Measurements from ENCODE around the gene CDCA5.

Gene CDCA5

DNA sequence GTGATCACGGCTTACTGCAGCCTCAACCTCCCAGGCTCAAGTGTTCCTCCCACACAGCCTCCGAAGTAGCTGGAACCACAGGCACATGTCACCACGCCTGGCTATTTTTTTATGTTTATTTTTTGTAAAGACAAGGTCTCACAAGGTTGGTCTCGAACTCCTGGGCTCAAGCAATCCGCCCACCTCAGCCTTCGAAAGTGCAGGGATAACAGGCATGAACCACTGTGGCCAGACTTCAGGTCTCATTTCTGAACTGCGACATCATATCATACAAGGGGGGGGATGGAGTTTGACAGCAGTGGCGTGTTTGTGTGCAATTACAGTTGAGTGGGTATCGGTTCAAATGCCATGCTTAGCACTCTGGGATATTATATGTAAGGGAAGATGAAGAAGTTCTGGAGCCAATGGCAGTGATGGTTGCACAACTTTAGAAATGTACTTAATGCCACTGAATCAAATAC lies 32.4 kb downstream of the CDCA5 start:
- Histone ChIP-seq H3K4me3 (ENCODE audit: low read length) (no peak overlapping the region), H3K4me1 (ENCODE audit: insufficient read depth, low read length) (no peaks in the 10 kb centered on the region), H3K27me3 (ENCODE audit: insufficient read depth, low read length) (peaks cover 9% of the 10 kb centered on the region), H3K9me3 (ENCODE audit: low read length) (no peaks in the 10 kb centered on the region), H3K36me3 (ENCODE audit: insufficient read depth, low read length) (no peaks in the 10 kb centered on the region), H2AFZ (ENCODE audit: low read depth, low read length) (no peak overlapping the region)

DNA sequence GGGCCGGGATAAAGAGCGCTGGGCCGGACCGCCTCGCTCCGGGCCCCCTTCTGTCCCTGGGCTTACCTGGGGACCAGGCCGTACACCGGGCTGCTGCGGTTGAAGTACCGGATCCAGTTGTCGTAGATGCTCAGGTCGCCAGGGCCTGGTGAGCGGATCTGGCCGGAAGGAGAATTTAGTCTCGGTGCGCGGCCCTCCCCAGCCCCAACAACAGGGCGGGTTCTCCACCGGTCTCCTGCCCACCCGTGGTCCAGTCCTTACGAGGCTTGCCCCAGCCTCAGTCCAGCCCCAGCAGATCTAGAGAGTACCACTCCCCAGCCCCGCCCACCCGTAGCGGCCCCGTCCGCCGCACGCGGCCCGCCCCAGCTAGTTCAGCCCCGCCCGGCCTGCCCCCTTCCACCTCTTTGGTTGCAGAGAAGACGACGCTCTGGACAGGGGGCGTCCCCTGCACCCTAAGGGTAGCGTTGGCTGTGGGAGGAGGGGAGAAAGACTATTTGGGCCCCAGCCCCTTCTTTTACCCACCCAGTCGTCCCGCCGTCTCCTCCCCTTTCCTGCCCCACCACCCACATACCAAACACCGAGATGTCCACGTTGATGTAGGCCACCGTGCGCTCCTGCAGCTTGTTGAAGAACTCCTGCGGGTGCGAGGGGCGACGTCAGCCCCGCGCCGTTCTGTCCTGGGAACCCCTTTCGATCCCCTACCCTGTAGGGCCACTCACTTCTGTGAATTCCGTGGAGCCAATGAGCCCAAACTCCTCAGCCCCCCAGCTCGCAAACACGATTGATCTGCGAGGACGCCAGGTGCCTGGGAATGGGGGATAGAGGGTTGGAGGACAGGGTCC lies 36.0 kb downstream of the CDCA5 start:
- no peaks in the 10 kb centered on the region for H3K9me3 ChIP-seq (ENCODE audit: low read length)
- no peak overlapping the region for H2AFZ ChIP-seq (ENCODE audit: low read depth, low read length)
- H3K4me1 ChIP-seq (ENCODE audit: insufficient read depth, low read length) = no peaks in the 10 kb centered on the region
- no peak overlapping the region for H3K4me3 ChIP-seq (ENCODE audit: low read length)
- peaks cover 21% of the 10 kb centered on the region for H3K36me3 ChIP-seq (ENCODE audit: insufficient read depth, low read length)
- peaks cover 3% of the 10 kb centered on the region for H3K27me3 ChIP-seq (ENCODE audit: insufficient read depth, low read length)

DNA sequence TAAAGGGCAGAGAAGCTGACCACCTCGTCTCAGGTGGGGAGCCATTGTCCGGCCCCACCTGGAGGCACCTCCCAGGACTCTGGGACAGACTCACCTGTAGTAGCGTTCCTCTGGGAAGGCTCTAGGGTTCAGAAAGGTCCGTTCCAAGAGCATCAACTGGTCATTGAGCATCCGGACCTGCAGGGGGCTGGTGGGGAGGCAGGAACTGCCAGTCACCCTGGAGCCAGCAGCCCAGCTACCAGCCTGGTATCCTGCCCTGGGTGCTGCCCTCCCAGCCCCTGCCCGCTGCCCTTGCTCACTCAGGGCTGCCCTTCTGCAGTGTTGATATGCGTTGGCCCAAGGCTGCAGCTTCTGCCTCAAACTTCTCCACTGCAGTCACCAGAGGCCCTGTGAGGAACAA lies 38.1 kb downstream of the CDCA5 start:
- Histone ChIP-seq H3K27me3 (ENCODE audit: insufficient read depth, low read length) (no peaks in the 10 kb centered on the region), H3K4me3 (ENCODE audit: low read length) (no peak overlapping the region), H3K36me3 (ENCODE audit: insufficient read depth, low read length) (peaks cover 21% of the 10 kb centered on the region), H3K9me3 (ENCODE audit: low read length) (no peaks in the 10 kb centered on the region), H2AFZ (ENCODE audit: low read depth, low read length) (no peak overlapping the region), H3K4me1 (ENCODE audit: insufficient read depth, low read length) (peaks cover 4% of the 10 kb centered on the region)

DNA sequence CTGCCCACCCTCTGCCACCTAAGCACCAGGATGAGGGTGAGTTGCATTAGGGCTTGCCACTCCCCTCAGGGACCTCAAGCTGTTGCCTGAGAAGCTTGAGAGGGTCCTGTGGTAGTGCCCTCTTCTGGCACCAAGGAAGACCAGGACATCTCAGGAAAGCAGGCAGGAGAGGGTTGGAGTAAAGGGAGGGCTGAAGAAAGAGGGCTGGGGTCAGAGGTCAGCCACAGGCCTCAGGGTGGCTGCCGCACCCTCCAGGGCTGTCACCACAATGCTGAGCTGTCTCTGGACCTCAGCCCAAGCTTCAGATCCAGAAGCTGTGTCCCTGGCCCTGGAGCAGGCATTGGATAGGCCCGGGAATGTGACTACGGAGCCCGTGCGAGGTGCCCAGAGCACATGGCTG lies 38.8 kb downstream of the CDCA5 start:
- peaks cover 4% of the 10 kb centered on the region for H3K4me1 ChIP-seq (ENCODE audit: insufficient read depth, low read length)
- H2AFZ ChIP-seq (ENCODE audit: low read depth, low read length) = no peak overlapping the region
- H3K9me3 ChIP-seq (ENCODE audit: low read length) = no peaks in the 10 kb centered on the region
- no peaks in the 10 kb centered on the region for H3K27me3 ChIP-seq (ENCODE audit: insufficient read depth, low read length)
- no peak overlapping the region for H3K4me3 ChIP-seq (ENCODE audit: low read length)
- H3K36me3 ChIP-seq (ENCODE audit: insufficient read depth, low read length) = peaks cover 21% of the 10 kb centered on the region

DNA sequence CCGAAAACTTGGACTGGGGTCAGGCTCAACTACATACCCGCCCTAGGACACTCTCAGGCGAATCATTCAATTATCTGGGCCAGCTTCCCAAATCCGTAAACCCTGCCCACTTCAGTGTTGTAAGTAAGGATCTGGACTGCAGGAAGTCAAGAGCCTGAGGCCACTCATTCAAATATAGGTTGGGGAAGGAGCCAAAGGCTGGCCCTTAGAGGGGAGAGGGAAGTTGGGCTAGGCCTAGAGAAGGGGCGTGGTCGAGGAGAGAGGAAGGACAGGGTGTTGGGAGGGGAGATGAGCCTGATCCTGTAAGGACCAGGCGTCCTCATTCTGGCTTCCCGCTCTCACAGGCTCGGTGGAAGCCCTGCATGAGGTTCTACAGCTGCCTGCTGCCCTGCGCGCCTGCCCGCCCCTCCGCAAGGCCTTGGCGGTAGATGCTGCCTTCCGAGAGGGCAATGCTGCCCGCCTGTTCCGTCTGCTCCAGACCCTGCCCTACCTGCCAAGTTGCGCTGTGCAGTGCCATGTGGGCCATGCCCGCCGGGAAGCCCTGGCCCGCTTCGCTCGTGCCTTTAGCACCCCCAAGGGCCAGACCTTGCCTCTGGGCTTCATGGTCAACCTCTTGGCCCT lies 39.8 kb downstream of the CDCA5 start:
- Histone ChIP-seq H3K9me3 (ENCODE audit: low read length) (no peaks in the 10 kb centered on the region), H2AFZ (ENCODE audit: low read depth, low read length) (no peak overlapping the region), H3K36me3 (ENCODE audit: insufficient read depth, low read length) (peaks cover 21% of the 10 kb centered on the region), H3K27me3 (ENCODE audit: insufficient read depth, low read length) (no peaks in the 10 kb centered on the region), H3K4me3 (ENCODE audit: low read length) (no peak overlapping the region), H3K4me1 (ENCODE audit: insufficient read depth, low read length) (peaks cover 4% of the 10 kb centered on the region)

DNA sequence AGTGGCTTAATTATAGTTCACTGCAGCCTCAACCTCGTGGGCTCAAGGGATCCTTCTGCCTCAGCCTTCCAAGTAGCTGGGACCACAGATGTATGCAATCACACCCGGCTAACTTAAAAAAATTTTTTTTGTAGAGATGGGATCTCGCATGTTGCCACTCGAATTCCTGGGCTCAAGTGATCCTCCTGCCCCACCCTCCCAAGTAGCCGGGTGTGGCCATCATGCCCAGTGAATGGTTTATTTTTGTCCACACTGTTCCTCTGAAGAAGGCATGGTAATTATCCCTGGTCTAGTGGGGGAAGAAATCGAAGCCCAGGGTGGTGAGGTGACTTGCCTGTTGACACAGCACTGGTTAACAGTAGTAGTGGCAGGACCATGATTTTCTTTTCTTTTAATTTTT lies 40.9 kb downstream of the CDCA5 start:
- peak overlapping the region; percentile 85 for H3K4me3 ChIP-seq (ENCODE audit: low read length)

DNA sequence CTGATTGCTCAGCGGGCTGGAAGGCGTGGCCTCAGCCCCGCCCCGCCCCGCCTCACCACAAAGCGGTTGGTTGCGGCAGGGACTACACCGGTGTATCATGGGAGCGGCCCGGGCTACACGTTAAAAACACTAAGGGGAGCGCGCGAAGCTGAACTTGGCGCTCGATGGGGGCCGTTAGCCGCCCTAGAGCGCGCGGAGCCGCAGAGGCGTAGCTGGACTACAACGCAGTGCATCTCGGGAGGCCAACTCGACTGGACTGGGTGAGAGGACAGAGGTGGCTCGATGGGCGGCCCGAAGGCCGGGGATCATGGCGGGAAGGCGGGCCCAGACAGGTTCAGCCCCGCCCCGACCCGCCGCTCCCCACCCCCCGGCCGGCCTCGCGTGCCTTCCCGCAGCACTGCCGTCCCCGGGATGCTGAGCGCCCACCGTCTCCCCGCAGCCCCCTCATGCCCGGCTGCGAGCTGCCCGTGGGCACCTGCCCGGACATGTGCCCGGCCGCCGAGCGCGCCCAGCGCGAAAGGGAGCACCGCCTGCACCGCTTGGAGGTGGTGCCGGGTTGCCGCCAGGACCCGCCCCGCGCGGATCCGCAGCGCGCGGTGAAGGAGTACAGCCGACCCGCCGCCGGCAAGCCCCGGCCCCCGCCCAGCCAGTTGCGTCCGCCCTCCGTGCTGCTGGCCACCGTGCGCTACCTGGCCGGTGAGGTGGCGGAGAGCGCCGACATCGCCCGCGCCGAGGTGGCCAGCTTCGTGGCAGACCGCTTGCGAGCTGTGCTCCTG lies 42.8 kb downstream of the CDCA5 start, which contains the start of gene SAC3D1:
Gene SAC3D1 (plus strand): TSS at position 364 of the 776 bp plus-strand sequence. CDS start 83 bp downstream, at position 447.
- H3K9me3 ChIP-seq (ENCODE audit: low read length) = no peaks in the 10 kb centered on the region
- H3K27me3 ChIP-seq (ENCODE audit: insufficient read depth, low read length) = no peaks in the 10 kb centered on the region
- H3K36me3 ChIP-seq (ENCODE audit: insufficient read depth, low read length) = peaks cover 25% of the 10 kb centered on the region
- H2AFZ ChIP-seq (ENCODE audit: low read depth, low read length) = peak within 1 kb of the TSS; percentile 86
- peaks cover 4% of the 10 kb centered on the region for H3K4me1 ChIP-seq (ENCODE audit: insufficient read depth, low read length)
- H3K4me3 ChIP-seq (ENCODE audit: low read length) = peak within 1 kb of the TSS; percentile 85

More for the DNA sequence above, 40.9 kb downstream of the CDCA5 start:
- H2AFZ ChIP-seq (ENCODE audit: low read depth, low read length) = no peak overlapping the region
- H3K9me3 ChIP-seq (ENCODE audit: low read length) = no peaks in the 10 kb centered on the region
- peaks cover 4% of the 10 kb centered on the region for H3K4me1 ChIP-seq (ENCODE audit: insufficient read depth, low read length)
- H3K27me3 ChIP-seq (ENCODE audit: insufficient read depth, low read length) = no peaks in the 10 kb centered on the region
- peaks cover 23% of the 10 kb centered on the region for H3K36me3 ChIP-seq (ENCODE audit: insufficient read depth, low read length)

DNA sequence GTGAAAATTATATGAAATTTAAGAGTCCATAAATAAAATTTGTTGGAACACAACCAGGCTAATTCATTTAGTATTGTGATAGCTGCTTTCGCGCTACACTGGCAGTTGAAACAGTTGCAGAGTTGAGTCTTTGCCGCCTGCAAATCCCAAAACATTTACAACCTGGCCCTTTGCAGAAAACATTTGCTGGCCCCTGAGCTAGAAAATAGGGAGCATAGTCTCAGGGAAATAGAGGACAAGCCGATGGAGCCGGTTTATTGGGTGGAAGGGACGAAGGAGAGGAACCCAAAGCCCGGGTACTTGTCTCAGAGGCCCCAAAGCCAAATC lies 43.4 kb downstream of the CDCA5 start:
- Histone ChIP-seq H3K4me1 (ENCODE audit: insufficient read depth, low read length) (peaks cover 4% of the 10 kb centered on the region), H3K27me3 (ENCODE audit: insufficient read depth, low read length) (no peaks in the 10 kb centered on the region), H3K9me3 (ENCODE audit: low read length) (no peaks in the 10 kb centered on the region), H2AFZ (ENCODE audit: low read depth, low read length) (peak overlapping the region; percentile 86), H3K36me3 (ENCODE audit: insufficient read depth, low read length) (peaks cover 27% of the 10 kb centered on the region), H3K4me3 (ENCODE audit: low read length) (peak overlapping the region; percentile 85)

DNA sequence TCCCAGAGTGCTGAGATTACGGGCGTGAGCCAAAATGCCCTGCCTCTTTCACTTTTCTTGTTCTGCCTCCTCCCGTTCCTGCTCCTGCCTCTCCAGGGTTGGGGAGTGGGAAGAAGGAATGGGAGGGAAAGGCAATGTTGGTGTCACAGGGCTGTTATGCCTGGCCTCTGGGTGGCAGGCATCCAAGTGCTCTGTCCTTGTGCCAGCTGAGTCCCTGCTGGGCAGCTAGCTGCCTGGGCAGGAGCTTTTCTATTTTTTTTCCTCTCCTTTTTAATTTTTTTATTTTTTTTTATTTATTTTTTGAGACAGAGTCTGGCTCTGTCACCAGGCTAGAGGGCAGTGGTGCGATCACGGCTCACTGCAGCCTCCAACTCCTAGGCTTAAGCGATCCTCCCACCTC lies 46.9 kb downstream of the CDCA5 start:
- H3K9me3 ChIP-seq (ENCODE audit: low read length) = no peaks in the 10 kb centered on the region
- H2AFZ ChIP-seq (ENCODE audit: low read depth, low read length) = no peak overlapping the region
- no peaks in the 10 kb centered on the region for H3K27me3 ChIP-seq (ENCODE audit: insufficient read depth, low read length)
- peaks cover 25% of the 10 kb centered on the region for H3K36me3 ChIP-seq (ENCODE audit: insufficient read depth, low read length)
- H3K4me3 ChIP-seq (ENCODE audit: low read length) = no peak overlapping the region
- H3K4me1 ChIP-seq (ENCODE audit: insufficient read depth, low read length) = no peaks in the 10 kb centered on the region

DNA sequence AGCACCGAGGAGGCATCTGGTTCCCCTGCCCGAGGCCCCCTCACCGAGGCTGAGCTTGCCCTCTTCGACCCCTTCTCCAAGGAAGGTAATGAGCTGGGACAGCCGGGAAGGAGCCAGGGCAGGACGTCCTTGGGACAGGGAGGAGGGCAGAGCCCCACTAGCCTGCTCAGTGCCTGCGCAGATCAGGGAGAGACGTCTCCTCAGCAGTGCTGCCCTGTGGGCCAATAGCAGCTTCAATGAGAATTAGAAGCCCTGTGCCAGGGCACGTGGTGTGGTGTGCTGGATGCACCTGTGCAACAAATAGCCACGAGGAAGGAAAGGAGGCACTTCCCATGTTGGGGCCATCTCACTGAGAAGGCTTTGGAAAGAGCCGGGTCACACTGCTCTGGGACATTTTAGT lies 48.3 kb downstream of the CDCA5 start:
- H2AFZ ChIP-seq (ENCODE audit: low read depth, low read length) = no peak overlapping the region
- H3K4me3 ChIP-seq (ENCODE audit: low read length) = no peak overlapping the region
- H3K27me3 ChIP-seq (ENCODE audit: insufficient read depth, low read length) = no peaks in the 10 kb centered on the region
- H3K9me3 ChIP-seq (ENCODE audit: low read length) = no peaks in the 10 kb centered on the region
- H3K4me1 ChIP-seq (ENCODE audit: insufficient read depth, low read length) = no peaks in the 10 kb centered on the region
- H3K36me3 ChIP-seq (ENCODE audit: insufficient read depth, low read length) = peaks cover 27% of the 10 kb centered on the region

DNA sequence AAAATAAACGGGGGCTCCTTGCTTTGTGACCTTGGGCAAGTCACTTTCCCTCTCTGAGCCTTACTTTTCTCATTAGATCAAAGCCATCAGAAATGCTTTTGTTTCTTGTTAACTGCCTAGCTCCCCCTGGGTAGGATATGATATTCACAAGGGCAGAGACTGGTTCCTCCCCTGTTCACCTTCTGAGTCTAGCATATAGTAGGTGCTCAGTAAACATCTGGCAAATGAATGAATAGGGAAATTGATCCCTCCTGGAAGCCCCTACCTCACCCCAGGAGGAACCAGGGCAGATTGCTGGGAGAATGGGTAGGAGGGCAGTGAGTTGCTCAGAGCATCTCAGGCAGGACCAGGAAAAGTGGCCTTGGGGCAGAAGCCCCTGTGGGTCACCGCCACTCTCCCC lies 49.4 kb downstream of the CDCA5 start:
- Histone ChIP-seq H3K4me3 (ENCODE audit: low read length) (no peak overlapping the region), H3K27me3 (ENCODE audit: insufficient read depth, low read length) (no peaks in the 10 kb centered on the region), H2AFZ (ENCODE audit: low read depth, low read length) (no peak overlapping the region), H3K4me1 (ENCODE audit: insufficient read depth, low read length) (no peaks in the 10 kb centered on the region), H3K9me3 (ENCODE audit: low read length) (no peaks in the 10 kb centered on the region), H3K36me3 (ENCODE audit: insufficient read depth, low read length) (peaks cover 27% of the 10 kb centered on the region)

DNA sequence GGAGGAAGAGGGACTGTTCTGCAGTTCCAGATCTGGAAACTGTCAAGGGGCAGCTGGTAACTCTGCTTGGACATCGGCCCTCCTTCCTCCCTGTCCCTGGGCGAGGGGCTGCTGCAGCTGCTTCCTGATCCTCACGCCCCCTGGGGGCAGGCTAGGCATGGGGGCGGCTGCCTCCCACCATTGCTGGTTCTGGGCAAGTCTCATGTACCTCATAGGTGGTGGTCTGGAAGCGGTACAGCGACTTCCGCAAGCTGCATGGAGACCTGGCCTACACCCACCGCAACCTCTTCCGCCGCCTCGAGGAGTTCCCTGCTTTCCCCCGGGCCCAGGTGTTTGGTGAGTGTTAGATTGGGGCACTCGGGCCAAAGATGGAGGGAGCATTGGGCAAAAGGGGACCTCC lies 51.6 kb downstream of the CDCA5 start:
- Histone ChIP-seq H2AFZ (ENCODE audit: low read depth, low read length) (no peak overlapping the region), H3K4me1 (ENCODE audit: insufficient read depth, low read length) (peaks cover 6% of the 10 kb centered on the region), H3K36me3 (ENCODE audit: insufficient read depth, low read length) (peaks cover 23% of the 10 kb centered on the region), H3K27me3 (ENCODE audit: insufficient read depth, low read length) (no peaks in the 10 kb centered on the region), H3K4me3 (ENCODE audit: low read length) (no peak overlapping the region), H3K9me3 (ENCODE audit: low read length) (no peaks in the 10 kb centered on the region)

Measured in neuron (in vitro differentiated cells).